Kidney tubule cell (primary cell): ENCODE results near the gene GRIK4.

Source experiments
- DNase-seq: peaks from one replicate; pipeline ENCODE4 v3.0.0-alpha.2; 2018; ENCODE audit warnings: low spot score

GRIK4 gene

GRCh38 chr11:120881596-120881995 lies 370.0 kb downstream of the GRIK4 start:
- no peak for DNase-seq

- DNase-seq: no peak
Measured at GRCh38 chr11:120882175-120882574, 370.6 kb downstream of the GRIK4 start.

GRCh38 chr11:120883404-120884080 lies 372.0 kb downstream of the GRIK4 start:
- DNase-seq: no peak

GRCh38 chr11:120884154-120885020 lies 372.8 kb downstream of the GRIK4 start:
- no peak for DNase-seq

- no peak for DNase-seq
Measured at GRCh38 chr11:120890609-120891320, 379.2 kb downstream of the GRIK4 start.

- no peak for DNase-seq
Measured at GRCh38 chr11:120893440-120894201, 382.1 kb downstream of the GRIK4 start.

GRCh38 chr11:120894202-120894985 lies 382.8 kb downstream of the GRIK4 start:
- no peak for DNase-seq

- no peak for DNase-seq
Measured at GRCh38 chr11:120896687-120897086, 385.1 kb downstream of the GRIK4 start.

- no peak for DNase-seq
Measured at GRCh38 chr11:120898568-120898967, 387.0 kb downstream of the GRIK4 start.

- DNase-seq: no peak
Measured at GRCh38 chr11:120899720-120900119, 388.2 kb downstream of the GRIK4 start.

- DNase-seq: no peak
Measured at GRCh38 chr11:120900643-120901042, 389.1 kb downstream of the GRIK4 start.

- DNase-seq: no peak
Measured at GRCh38 chr11:120903686-120904085, 392.1 kb downstream of the GRIK4 start.

GRCh38 chr11:120904116-120904515 lies 392.6 kb downstream of the GRIK4 start:
- no peak for DNase-seq

- no peak for DNase-seq
Measured at GRCh38 chr11:120906766-120907165, 395.2 kb downstream of the GRIK4 start.

- DNase-seq: no peak
Measured at GRCh38 chr11:120907971-120908370, 396.4 kb downstream of the GRIK4 start.

GRCh38 chr11:120908461-120909181 lies 397.1 kb downstream of the GRIK4 start:
- no peak for DNase-seq

GRCh38 chr11:120909676-120910416 lies 398.3 kb downstream of the GRIK4 start:
- DNase-seq: no peak

- DNase-seq: peak; percentile 21
Measured at GRCh38 chr11:120911943-120912342, 400.4 kb downstream of the GRIK4 start.

- peak; percentile 15 for DNase-seq
Measured at GRCh38 chr11:120912504-120912903, 401.0 kb downstream of the GRIK4 start.

GRCh38 chr11:120912915-120913314 lies 401.4 kb downstream of the GRIK4 start:
- DNase-seq: no peak
